NB4 (cell line): ENCODE results near the gene ARMS2.

Experiments
- CTCF ChIP-seq: IDR thresholded peaks from one replicate; pipeline ENCODE4 v1.5.1; 2012; ENCODE audit warnings: low read depth, low read length
- MAX ChIP-seq: IDR thresholded peaks from 2 replicates; pipeline ENCODE4 v1.6.1; 2011; ENCODE audit warnings: low read depth, low read length
- POLR2A ChIP-seq: IDR thresholded peaks from 2 replicates; pipeline ENCODE4 v1.6.1; 2011; ENCODE audit warnings: mild to moderate bottlenecking; ENCODE audit not compliant: insufficient read length; ENCODE audit errors: extremely low read depth

- TF ChIP-seq CTCF (no peak), POLR2A (no peak), MAX (no peak)
These were observed 6.4 kb downstream of the ARMS2 start for GRCh38 chr10:122460891-122461293.
